Choroid plexus epithelial cell (primary cell): ENCODE measurements around the gene BOLL.
A peak's percentile ranks its signal among the peaks of the same experiment; 100 is the strongest.

Experiments
- DNase-seq: peaks from one replicate; pipeline ENCODE4 v3.0.0-alpha.2; 2010; ENCODE audit warnings: low read depth
- H3K4me3 ChIP-seq: 2 replicates; pipeline ENCODE4 v1.5.1; 2011; ENCODE audit warnings: low read depth, mild to moderate bottlenecking, control low read depth, low read length, moderate library complexity
- TF ChIP-seq, protein P1 (sequence below): conservative IDR thresholded peaks from 2 replicates; pipeline ENCODE4 v1.5.1; 2011; ENCODE audit warnings: low read depth, mild to moderate bottlenecking, control low read depth, inconsistent platforms, low read length, moderate library complexity

The BOLL gene

DNA sequence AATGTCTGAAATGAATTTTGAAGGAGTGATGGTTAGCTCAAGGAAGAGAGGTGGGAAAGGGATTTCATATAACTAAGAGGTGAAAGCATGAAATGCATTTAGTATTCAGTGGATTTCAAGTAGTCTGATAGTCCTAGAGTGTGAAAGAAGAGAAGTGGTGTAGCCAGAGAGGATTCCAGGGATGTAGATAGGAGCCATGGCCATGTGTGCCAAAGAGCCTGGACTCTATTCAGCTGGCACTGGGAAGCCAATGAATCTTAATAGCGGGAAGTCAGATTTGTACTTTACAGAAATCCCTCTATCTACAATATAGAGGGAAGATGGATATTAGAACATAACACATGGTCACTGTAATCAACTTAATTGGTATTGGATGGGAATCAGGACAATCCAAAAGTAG lies 8.3 kb upstream of the BOLL start:
- TF ChIP-seq, protein P1, sequence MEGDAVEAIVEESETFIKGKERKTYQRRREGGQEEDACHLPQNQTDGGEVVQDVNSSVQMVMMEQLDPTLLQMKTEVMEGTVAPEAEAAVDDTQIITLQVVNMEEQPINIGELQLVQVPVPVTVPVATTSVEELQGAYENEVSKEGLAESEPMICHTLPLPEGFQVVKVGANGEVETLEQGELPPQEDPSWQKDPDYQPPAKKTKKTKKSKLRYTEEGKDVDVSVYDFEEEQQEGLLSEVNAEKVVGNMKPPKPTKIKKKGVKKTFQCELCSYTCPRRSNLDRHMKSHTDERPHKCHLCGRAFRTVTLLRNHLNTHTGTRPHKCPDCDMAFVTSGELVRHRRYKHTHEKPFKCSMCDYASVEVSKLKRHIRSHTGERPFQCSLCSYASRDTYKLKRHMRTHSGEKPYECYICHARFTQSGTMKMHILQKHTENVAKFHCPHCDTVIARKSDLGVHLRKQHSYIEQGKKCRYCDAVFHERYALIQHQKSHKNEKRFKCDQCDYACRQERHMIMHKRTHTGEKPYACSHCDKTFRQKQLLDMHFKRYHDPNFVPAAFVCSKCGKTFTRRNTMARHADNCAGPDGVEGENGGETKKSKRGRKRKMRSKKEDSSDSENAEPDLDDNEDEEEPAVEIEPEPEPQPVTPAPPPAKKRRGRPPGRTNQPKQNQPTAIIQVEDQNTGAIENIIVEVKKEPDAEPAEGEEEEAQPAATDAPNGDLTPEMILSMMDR = no peak
- H3K4me3 ChIP-seq = no peak overlapping the region
- DNase-seq = no peak

DNA sequence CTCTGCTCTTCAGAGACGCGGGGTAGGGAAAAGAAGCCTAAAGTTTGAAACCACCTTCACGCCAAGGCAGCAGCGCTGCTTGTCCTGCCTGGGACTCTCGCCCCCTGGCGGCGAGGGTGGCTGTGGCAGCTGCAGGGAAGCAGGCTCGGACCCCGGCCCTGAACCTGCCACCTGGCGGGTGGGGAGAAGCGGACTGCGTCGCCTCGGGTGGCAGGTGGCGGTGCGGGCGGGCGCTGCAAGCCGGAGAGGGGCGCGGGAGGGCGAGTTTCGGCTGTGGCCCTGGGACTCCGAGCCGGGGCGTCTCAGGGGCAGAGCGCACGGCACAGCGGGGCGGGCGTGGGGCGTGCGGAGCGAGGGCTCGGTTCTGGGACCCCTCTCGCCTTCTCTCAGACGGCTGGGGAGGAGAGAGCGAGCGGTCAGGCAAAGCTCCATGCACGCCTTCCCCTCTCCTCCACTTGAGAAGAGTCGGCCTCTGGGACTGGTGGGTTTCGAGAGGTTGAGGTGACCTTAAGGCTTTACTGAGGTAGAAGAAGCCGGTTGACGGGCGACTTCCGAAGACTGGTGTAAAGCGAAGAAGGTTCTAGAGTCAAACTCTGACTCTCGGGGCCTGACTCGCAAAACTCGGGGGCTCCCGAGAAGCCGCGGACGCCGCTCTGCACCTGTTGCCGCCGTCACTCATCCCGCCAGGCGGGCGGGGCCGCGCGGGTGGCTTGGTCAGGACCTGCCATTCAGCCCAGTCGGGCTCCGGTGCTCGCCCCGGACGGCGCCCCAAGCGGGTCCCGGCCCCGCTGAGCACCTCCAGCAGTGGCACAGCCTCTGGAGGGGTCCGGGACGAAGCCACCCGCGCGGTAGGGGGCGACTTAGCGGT lies 1.1 kb upstream of the BOLL start:
- DNase-seq = no peak
- TF ChIP-seq, protein P1 = peak; percentile 42
- no peak overlapping the region for H3K4me3 ChIP-seq

DNA sequence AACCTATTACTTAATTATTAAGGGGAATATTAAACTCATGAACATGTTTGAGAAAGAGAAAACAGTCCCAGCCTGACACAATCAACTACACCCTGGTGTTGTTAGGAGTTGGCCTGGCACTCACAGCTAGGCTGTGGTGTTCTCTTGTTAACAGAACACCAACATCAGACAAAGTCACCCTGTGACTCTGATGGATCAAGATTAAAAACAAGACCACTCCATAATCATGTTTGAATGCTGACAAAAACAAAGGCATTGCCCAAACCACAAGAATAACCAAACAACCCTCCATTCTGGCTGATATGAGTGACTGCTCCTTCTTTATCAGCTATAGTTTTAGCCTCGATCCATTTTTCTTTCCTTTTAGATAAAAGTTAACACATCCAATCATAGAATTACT lies 3.0 kb downstream of the BOLL start:
- TF ChIP-seq, protein P1 = no peak
- no peak overlapping the region for H3K4me3 ChIP-seq
- no peak for DNase-seq

DNA sequence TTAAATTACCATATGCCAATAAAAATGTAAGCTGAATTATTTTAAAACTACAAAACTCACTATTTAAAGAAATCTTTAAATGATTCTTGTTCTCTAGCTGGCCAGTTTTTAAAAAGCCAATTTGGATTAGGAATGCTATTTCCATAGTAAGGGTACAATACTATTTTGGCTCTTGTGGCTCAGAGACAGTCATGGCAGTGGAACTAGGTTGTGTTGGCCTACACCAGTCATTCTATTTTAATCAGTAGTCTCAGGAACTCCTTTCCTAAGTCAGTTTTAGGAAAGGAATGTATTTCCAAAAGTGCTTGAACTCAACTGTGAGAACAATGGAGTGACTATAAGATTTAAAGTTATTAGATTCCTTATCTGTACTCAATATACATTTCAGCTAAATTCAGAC lies 5.9 kb downstream of the BOLL start:
- no peak overlapping the region for H3K4me3 ChIP-seq
- TF ChIP-seq, protein P1 = no peak
- DNase-seq = no peak

DNA sequence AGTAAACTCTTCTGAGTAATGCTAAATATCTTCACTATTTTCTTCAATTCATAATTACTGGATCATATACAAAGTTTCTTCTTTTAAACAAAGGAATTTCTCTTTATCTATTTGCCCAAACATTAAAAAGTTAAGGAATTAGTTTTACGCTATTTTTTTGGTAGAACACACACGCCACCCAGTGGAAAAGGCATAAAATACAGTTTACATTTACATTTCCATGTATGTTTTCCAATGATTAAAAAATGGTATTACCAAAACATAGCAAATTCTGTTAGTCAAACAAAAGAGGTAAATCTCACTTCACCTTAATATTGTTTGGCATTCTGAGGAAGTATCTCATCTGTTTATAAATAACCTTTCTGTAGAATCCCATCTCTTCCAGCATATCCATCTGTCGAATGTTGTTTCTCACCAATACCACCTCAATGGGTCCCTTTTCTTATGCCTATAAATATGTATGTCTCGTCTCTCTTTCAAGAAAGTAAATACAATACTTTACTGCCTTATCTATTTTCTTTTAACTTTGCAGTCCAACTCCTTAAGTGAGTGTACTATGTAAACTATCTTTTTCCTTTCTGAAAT lies 7.2 kb downstream of the BOLL start:
- TF ChIP-seq, protein P1 = peak; percentile 66
- H3K4me3 ChIP-seq = no peak overlapping the region
- peak; percentile 67 for DNase-seq

DNA sequence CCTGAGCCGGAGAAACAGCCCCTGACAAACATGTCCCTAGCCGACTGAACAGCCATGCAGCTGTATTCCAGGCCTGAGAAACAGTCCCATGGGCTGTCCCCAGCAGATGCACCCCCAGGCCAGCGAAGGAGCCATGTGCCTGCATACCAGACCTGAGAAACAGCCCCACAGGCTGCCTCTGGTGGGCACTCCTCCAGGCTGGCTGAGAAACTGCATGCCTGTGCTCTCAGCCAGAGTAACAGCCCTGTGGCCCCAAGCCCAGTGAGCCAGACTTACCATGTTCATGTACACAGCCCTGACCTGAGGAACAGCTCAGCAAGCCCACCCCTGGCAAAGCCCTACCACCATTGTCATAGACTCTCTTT lies 24.8 kb downstream of the BOLL start:
- TF ChIP-seq, protein P1 = no peak
- no peak for DNase-seq

More for the DNA sequence above, 24.8 kb downstream of the BOLL start:
- no peak overlapping the region for H3K4me3 ChIP-seq
